Neural cell (in vitro differentiated cells): ENCODE results near the gene FUS. TPM values are rescaled to one million over a fixed set of nuclear protein-coding genes. Genes with fewer than 3 reads are reported as not detected.

Experiments used
- H2AFZ ChIP-seq: fragments of 200-600, 300-800 bp; sonication (generic), shearing (Covaris generic); 2 replicates; pipeline ENCODE4 v1.6.0; 2014; ENCODE audit warnings: low read depth, mild to moderate bottlenecking, antibody characterized with exemption, low read length, moderate library complexity
- H3F3A ChIP-seq: fragments of 200-600 bp; shearing (Covaris generic); 2 replicates; pipeline ENCODE4 v1.6.1; 2016; ENCODE audit warnings: mild to moderate bottlenecking, moderate library complexity, mixed read lengths, antibody characterized with exemption, low read length; ENCODE audit not compliant: insufficient read depth, poor library complexity, severe bottlenecking
- H3K27ac ChIP-seq: fragments of 200-600, 300-800 bp; sonication (generic), shearing (Covaris generic); 2 replicates; pipeline ENCODE4 v1.5.1; 2014; ENCODE audit warnings: mild to moderate bottlenecking, low read length, moderate library complexity
- H3K27me3 ChIP-seq: fragments of 300-800, 200-600 bp; sonication (generic), shearing (Covaris generic); 2 replicates; pipeline ENCODE4 v1.6.0; 2014; ENCODE audit warnings: mild to moderate bottlenecking, low read depth, low read length, moderate library complexity; ENCODE audit not compliant: insufficient read depth
- H3K36me3 ChIP-seq: fragments of 300-800, 200-600 bp; sonication (generic), shearing (Covaris generic); 2 replicates; pipeline ENCODE4 v1.5.1; 2014; ENCODE audit warnings: mild to moderate bottlenecking, antibody characterized with exemption, low read length, moderate library complexity; ENCODE audit not compliant: insufficient read depth
- H3K4me2 ChIP-seq: fragments of 300-800, 200-600 bp; sonication (generic), shearing (Covaris generic); 2 replicates; pipeline ENCODE4 v1.6.0; 2014; ENCODE audit warnings: mild to moderate bottlenecking, low read length
- H3K4me3 ChIP-seq: fragments of 300-800, 200-600 bp; sonication (generic), shearing (Covaris generic); 2 replicates; pipeline ENCODE4 v1.5.1; 2014; ENCODE audit warnings: mild to moderate bottlenecking, low read length, moderate library complexity
- H3K79me2 ChIP-seq: fragments of 200-600 bp; shearing (Covaris generic); replicated peaks from 2 replicates; pipeline ENCODE4 v1.6.0; 2014; ENCODE audit warnings: mild to moderate bottlenecking, low read length, moderate library complexity; ENCODE audit not compliant: insufficient read depth
- H3K9ac ChIP-seq: fragments of 300-800, 200-600 bp; sonication (generic), shearing (Covaris generic); 2 replicates; pipeline ENCODE4 v1.6.1; 2016; ENCODE audit warnings: mild to moderate bottlenecking, low read length, mixed read lengths
- H3K9me2 ChIP-seq: fragments of 200-600 bp; shearing (Covaris generic); 2 replicates; pipeline ENCODE4 v1.6.1; 2016; ENCODE audit warnings: mild to moderate bottlenecking, low read length, mixed read lengths; ENCODE audit not compliant: insufficient read depth
- H3K9me3 ChIP-seq: fragments of 200-600, 300-800 bp; sonication (generic), shearing (Covaris generic); 2 replicates; pipeline ENCODE4 v1.6.1; 2016; ENCODE audit warnings: mild to moderate bottlenecking, mixed run types, low read length, moderate library complexity, mixed read lengths
- H4K20me1 ChIP-seq: fragments of 200-600 bp; shearing (Covaris generic); 2 replicates; pipeline ENCODE4 v1.6.1; 2016; ENCODE audit warnings: mild to moderate bottlenecking, mixed run types; ENCODE audit not compliant: insufficient read depth
- CTCF ChIP-seq: fragments of 450-650 bp; IDR thresholded peaks from 2 replicates; pipeline ENCODE4 v1.5.1; 2014; ENCODE audit warnings: antibody characterized with exemption, mild to moderate bottlenecking, moderate library complexity; ENCODE audit not compliant: poor library complexity, severe bottlenecking
- EP300 ChIP-seq: fragments of 450-650 bp; conservative IDR thresholded peaks from 2 replicates; pipeline ENCODE4 v1.6.1; 2014; ENCODE audit warnings: antibody characterized with exemption, mild to moderate bottlenecking, moderate library complexity; ENCODE audit not compliant: poor library complexity, severe bottlenecking
- EZH2 ChIP-seq: fragments of 200-600, 300-800 bp; shearing (Covaris generic), sonication (generic); IDR thresholded peaks from 2 replicates; pipeline ENCODE4 v1.6.1; 2014; ENCODE audit warnings: antibody characterized with exemption, low read length, borderline replicate concordance, mild to moderate bottlenecking; ENCODE audit not compliant: insufficient read depth, poor library complexity, severe bottlenecking
- MXI1 ChIP-seq: fragments of 450-650 bp; conservative IDR thresholded peaks from 2 replicates; pipeline ENCODE4 v1.6.1; 2014; ENCODE audit warnings: antibody characterized with exemption, mild to moderate bottlenecking; ENCODE audit not compliant: poor library complexity, severe bottlenecking
- POLR2AphosphoS5 ChIP-seq: IDR thresholded peaks from 2 replicates; pipeline ENCODE4 v1.6.1; 2012
- RAD21 ChIP-seq: fragments of 450-650 bp; conservative IDR thresholded peaks from 2 replicates; pipeline ENCODE4 v1.6.1; 2014; ENCODE audit warnings: antibody characterized with exemption, mild to moderate bottlenecking, moderate library complexity
- REST ChIP-seq: IDR thresholded peaks from 2 replicates; pipeline ENCODE4 v1.6.1; 2012; ENCODE audit warnings: borderline replicate concordance
- SMC3 ChIP-seq: fragments of 450-650 bp; conservative IDR thresholded peaks from 2 replicates; pipeline ENCODE4 v1.6.1; 2014; ENCODE audit warnings: antibody characterized with exemption, mild to moderate bottlenecking, moderate library complexity; ENCODE audit not compliant: poor library complexity
- TAF1 ChIP-seq: IDR thresholded peaks from 2 replicates; pipeline ENCODE4 v1.6.1; 2012; ENCODE audit warnings: low read depth
- polyA plus RNA-seq: library from polyadenylated mRNA; depleted of rRNA; stranded (reverse); fragments of >200 nt; gene quantifications from 2 replicates; pipeline ENCODE4 v1.2.3, GENCODE V29; 2014

The FUS gene
- polyA plus RNA-seq, 1 donor from 2014 or later: 54.3 TPM

GRCh38 chr16:31206776-31207175, 26.8 kb downstream of the FUS start:
- Histone ChIP-seq H2AFZ (no peak overlapping the region), H3K27me3 (peaks cover 19% of the 10 kb centered on the region), H3K9me3 (no peaks in the 10 kb centered on the region), H3K27ac (no peak overlapping the region), H3K79me2 (no peaks in the 10 kb centered on the region), H3K4me2 (no peak overlapping the region), H3F3A (no peaks in the 10 kb centered on the region), H3K9me2 (no peaks in the 10 kb centered on the region), H4K20me1 (no peaks in the 10 kb centered on the region), H3K4me3 (no peak overlapping the region), H3K36me3 (no peaks in the 10 kb centered on the region), H3K9ac (no peak overlapping the region)
- TF ChIP-seq EP300 (no peak), POLR2AphosphoS5 (no peak), RAD21 (no peak), CTCF (no peak), EZH2 (no peak), MXI1 (no peak), TAF1 (no peak), REST (no peak), SMC3 (no peak)

- H3K9me3 ChIP-seq: no peaks in the 10 kb centered on the region
- no peaks in the 10 kb centered on the region for H3K36me3 ChIP-seq
- no peak overlapping the region for H3K27ac ChIP-seq
- no peaks in the 10 kb centered on the region for H3K79me2 ChIP-seq
- H4K20me1 ChIP-seq: no peaks in the 10 kb centered on the region
- no peaks in the 10 kb centered on the region for H3K9me2 ChIP-seq
- no peaks in the 10 kb centered on the region for H3F3A ChIP-seq
- H3K4me3 ChIP-seq: no peak overlapping the region
- no peak for TF ChIP-seq MXI1
- TF ChIP-seq REST: no peak
- no peak for TF ChIP-seq RAD21
- no peak for TF ChIP-seq POLR2AphosphoS5
- TF ChIP-seq EP300: no peak
- TF ChIP-seq EZH2: no peak
- no peak for TF ChIP-seq TAF1
- TF ChIP-seq SMC3: no peak
- no peak for TF ChIP-seq CTCF
- peaks cover 53% of the 10 kb centered on the region for H3K27me3 ChIP-seq
- H2AFZ ChIP-seq: no peak overlapping the region
- H3K9ac ChIP-seq: no peak overlapping the region
- no peak overlapping the region for H3K4me2 ChIP-seq
Observed at GRCh38 chr16:31213342-31213741, 33.4 kb downstream of the FUS start.
